ENCODE measurements around the gene LARGE1.
"Not testable (repeated sequence)": the region's sequence is repeated elsewhere in the genome, so short reads cannot be mapped to it uniquely, and the experiment has no call there.

Gene LARGE1

GRCh38 chr22:33476716-33477115 is 443.6 kb downstream of the LARGE1 start:
- no peak overlapping the region for H3K27ac Mint-ChIP-seq
- H3K9me3 Mint-ChIP-seq: no peaks in the 10 kb centered on the region
- H3K27me3 Mint-ChIP-seq: no peaks in the 10 kb centered on the region
- H3K4me3 Mint-ChIP-seq: no peak overlapping the region
- no peaks in the 10 kb centered on the region for H3K36me3 Mint-ChIP-seq (ENCODE audit: low read depth)
- no peaks in the 10 kb centered on the region for H3K4me1 Mint-ChIP-seq (ENCODE audit: low read depth)

GRCh38 chr22:33476206-33476605 is 444.1 kb downstream of the LARGE1 start:
- H3K9me3 Mint-ChIP-seq: no peaks in the 10 kb centered on the region
- no peaks in the 10 kb centered on the region for H3K4me1 Mint-ChIP-seq (ENCODE audit: low read depth)
- H3K27ac Mint-ChIP-seq: no peak overlapping the region
- H3K36me3 Mint-ChIP-seq (ENCODE audit: low read depth): no peaks in the 10 kb centered on the region
- H3K27me3 Mint-ChIP-seq: no peaks in the 10 kb centered on the region
- no peak overlapping the region for H3K4me3 Mint-ChIP-seq

GRCh38 chr22:33474587-33474986 is 445.7 kb downstream of the LARGE1 start:
- no peak overlapping the region for H3K4me3 Mint-ChIP-seq
- no peak overlapping the region for H3K27ac Mint-ChIP-seq
- peaks cover 4% of the 10 kb centered on the region for H3K9me3 Mint-ChIP-seq
- no peaks in the 10 kb centered on the region for H3K27me3 Mint-ChIP-seq
- peaks cover 3% of the 10 kb centered on the region for H3K36me3 Mint-ChIP-seq (ENCODE audit: low read depth)
- no peaks in the 10 kb centered on the region for H3K4me1 Mint-ChIP-seq (ENCODE audit: low read depth)

GRCh38 chr22:33472462-33473344 is 447.6 kb downstream of the LARGE1 start:
- no peak overlapping the region for H3K27ac Mint-ChIP-seq
- no peaks in the 10 kb centered on the region for H3K4me1 Mint-ChIP-seq (ENCODE audit: low read depth)
- H3K9me3 Mint-ChIP-seq: peaks cover 4% of the 10 kb centered on the region
- peaks cover 3% of the 10 kb centered on the region for H3K36me3 Mint-ChIP-seq (ENCODE audit: low read depth)
- H3K27me3 Mint-ChIP-seq: no peaks in the 10 kb centered on the region
- H3K4me3 Mint-ChIP-seq: no peak overlapping the region

GRCh38 chr22:33470456-33470855 is 449.8 kb downstream of the LARGE1 start:
- Mint-ChIP-seq H3K27me3 (no peaks in the 10 kb centered on the region), H3K27ac (no peak overlapping the region), H3K4me1 (ENCODE audit: low read depth) (no peaks in the 10 kb centered on the region), H3K36me3 (ENCODE audit: low read depth) (peaks cover 3% of the 10 kb centered on the region), H3K4me3 (no peak overlapping the region), H3K9me3 (peaks cover 8% of the 10 kb centered on the region)

- H3K27ac Mint-ChIP-seq: no peak overlapping the region
- no peak overlapping the region for H3K4me3 Mint-ChIP-seq
- no peaks in the 10 kb centered on the region for H3K4me1 Mint-ChIP-seq (ENCODE audit: low read depth)
- peaks cover 8% of the 10 kb centered on the region for H3K9me3 Mint-ChIP-seq
- no peaks in the 10 kb centered on the region for H3K27me3 Mint-ChIP-seq
- H3K36me3 Mint-ChIP-seq (ENCODE audit: low read depth): peaks cover 3% of the 10 kb centered on the region
Measured at GRCh38 chr22:33467620-33468095, 452.6 kb downstream of the LARGE1 start.

- H3K9me3 Mint-ChIP-seq: peaks cover 9% of the 10 kb centered on the region
- H3K27ac Mint-ChIP-seq: no peak overlapping the region
- no peaks in the 10 kb centered on the region for H3K27me3 Mint-ChIP-seq
- H3K36me3 Mint-ChIP-seq (ENCODE audit: low read depth): peaks cover 3% of the 10 kb centered on the region
- H3K4me1 Mint-ChIP-seq (ENCODE audit: low read depth): no peaks in the 10 kb centered on the region
- H3K4me3 Mint-ChIP-seq: no peak overlapping the region
Measured at GRCh38 chr22:33467080-33467479, 453.2 kb downstream of the LARGE1 start.

GRCh38 chr22:33465554-33465953 is 454.7 kb downstream of the LARGE1 start:
- Mint-ChIP-seq H3K4me3 (no peak overlapping the region), H3K27ac (no peak overlapping the region), H3K27me3 (no peaks in the 10 kb centered on the region), H3K4me1 (ENCODE audit: low read depth) (no peaks in the 10 kb centered on the region), H3K9me3 (peaks cover 19% of the 10 kb centered on the region), H3K36me3 (ENCODE audit: low read depth) (peaks cover 3% of the 10 kb centered on the region)

GRCh38 chr22:33464698-33465097 is 455.6 kb downstream of the LARGE1 start:
- no peaks in the 10 kb centered on the region for H3K27me3 Mint-ChIP-seq
- no peaks in the 10 kb centered on the region for H3K4me1 Mint-ChIP-seq (ENCODE audit: low read depth)
- H3K27ac Mint-ChIP-seq: no peak overlapping the region
- peaks cover 20% of the 10 kb centered on the region for H3K9me3 Mint-ChIP-seq
- H3K4me3 Mint-ChIP-seq: no peak overlapping the region
- H3K36me3 Mint-ChIP-seq (ENCODE audit: low read depth): no peaks in the 10 kb centered on the region

- Mint-ChIP-seq H3K4me3 (no peak overlapping the region), H3K9me3 (peaks cover 20% of the 10 kb centered on the region), H3K27ac (no peak overlapping the region), H3K27me3 (no peaks in the 10 kb centered on the region), H3K36me3 (ENCODE audit: low read depth) (no peaks in the 10 kb centered on the region), H3K4me1 (ENCODE audit: low read depth) (no peaks in the 10 kb centered on the region)
Measured at GRCh38 chr22:33461698-33462434, 458.4 kb downstream of the LARGE1 start.

GRCh38 chr22:33461245-33461644 is 459.0 kb downstream of the LARGE1 start:
- not testable (repeated sequence) for H3K27me3 Mint-ChIP-seq; H3K36me3 Mint-ChIP-seq (ENCODE audit: low read depth); H3K27ac Mint-ChIP-seq; H3K4me3 Mint-ChIP-seq; H3K4me1 Mint-ChIP-seq (ENCODE audit: low read depth)
- peaks cover 20% of the 10 kb centered on the region for H3K9me3 Mint-ChIP-seq

GRCh38 chr22:33459137-33459536 is 461.1 kb downstream of the LARGE1 start:
- Mint-ChIP-seq H3K4me1 (ENCODE audit: low read depth) (no peaks in the 10 kb centered on the region), H3K27ac (no peak overlapping the region), H3K9me3 (peaks cover 17% of the 10 kb centered on the region), H3K36me3 (ENCODE audit: low read depth) (no peaks in the 10 kb centered on the region), H3K27me3 (no peaks in the 10 kb centered on the region), H3K4me3 (no peak overlapping the region)

- H3K27ac Mint-ChIP-seq: no peak overlapping the region
- no peaks in the 10 kb centered on the region for H3K36me3 Mint-ChIP-seq (ENCODE audit: low read depth)
- H3K4me1 Mint-ChIP-seq (ENCODE audit: low read depth): no peaks in the 10 kb centered on the region
- H3K9me3 Mint-ChIP-seq: peaks cover 10% of the 10 kb centered on the region
- H3K27me3 Mint-ChIP-seq: no peaks in the 10 kb centered on the region
- no peak overlapping the region for H3K4me3 Mint-ChIP-seq
Measured at GRCh38 chr22:33456511-33456910, 463.8 kb downstream of the LARGE1 start.

- Mint-ChIP-seq H3K27ac (no peak overlapping the region), H3K4me3 (no peak overlapping the region), H3K36me3 (ENCODE audit: low read depth) (no peaks in the 10 kb centered on the region), H3K9me3 (no peaks in the 10 kb centered on the region), H3K27me3 (no peaks in the 10 kb centered on the region), H3K4me1 (ENCODE audit: low read depth) (no peaks in the 10 kb centered on the region)
Measured at GRCh38 chr22:33455036-33455435, 465.2 kb downstream of the LARGE1 start.

- H3K27ac Mint-ChIP-seq: no peak overlapping the region
- no peaks in the 10 kb centered on the region for H3K36me3 Mint-ChIP-seq (ENCODE audit: low read depth)
- no peaks in the 10 kb centered on the region for H3K9me3 Mint-ChIP-seq
- no peaks in the 10 kb centered on the region for H3K4me1 Mint-ChIP-seq (ENCODE audit: low read depth)
- H3K27me3 Mint-ChIP-seq: no peaks in the 10 kb centered on the region
- no peak overlapping the region for H3K4me3 Mint-ChIP-seq
Measured at GRCh38 chr22:33451866-33452469, 468.3 kb downstream of the LARGE1 start.

Measured in stimulated activated naive CD8-positive, alpha-beta T cell treated with anti-CD3 and anti-CD28 coated beads, Interleukin-15, Interleukin-2, amounts not matched to agents 100 ng/mL and 50 ng/mL, for 24 hours (primary cell).